Endometrium (tissue), 2 donors: ENCODE measurements around the gene TGOLN2.

Source experiments
- FAIRE-seq: peaks from 2 replicates; lab custom pipeline; 2012; peaks lifted over from hg19 to GRCh38; lab: Jason Lieb, UNC
- donor health status: control.
- donor health status: control.

Gene TGOLN2

DNA sequence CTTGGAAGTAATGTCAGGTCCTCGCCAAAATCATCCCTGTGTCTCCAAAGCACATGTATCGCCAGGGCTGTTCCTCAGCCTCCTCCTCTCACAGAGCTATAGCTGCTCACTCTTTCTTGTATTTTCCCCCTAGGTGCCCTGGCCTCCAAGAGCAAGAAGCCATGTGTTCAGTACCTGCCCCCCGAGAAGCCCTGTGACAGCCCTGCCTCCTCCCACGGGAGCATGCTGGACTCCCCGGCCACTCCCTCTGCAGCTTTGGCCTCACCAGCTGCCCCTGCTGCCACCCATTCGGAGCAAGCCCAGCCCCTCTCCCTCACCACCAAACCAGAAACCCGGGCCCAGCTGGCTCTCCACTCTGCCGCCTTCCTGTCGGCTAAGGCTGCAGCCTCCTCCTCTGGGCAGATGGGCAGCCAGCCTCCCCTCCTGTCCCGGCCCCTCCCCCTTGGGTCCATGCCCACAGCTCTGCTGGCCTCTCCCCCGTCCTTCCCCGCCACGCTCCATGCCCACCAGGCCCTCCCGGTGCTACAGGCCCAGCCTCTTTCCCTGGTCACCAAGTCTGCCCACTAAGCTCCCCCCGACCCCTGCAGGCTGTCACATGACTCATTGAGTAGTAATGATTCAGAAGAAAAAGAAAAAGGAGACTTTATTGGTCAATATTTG is 18.8 kb downstream of the TGOLN2 start:
- no peak for FAIRE-seq

DNA sequence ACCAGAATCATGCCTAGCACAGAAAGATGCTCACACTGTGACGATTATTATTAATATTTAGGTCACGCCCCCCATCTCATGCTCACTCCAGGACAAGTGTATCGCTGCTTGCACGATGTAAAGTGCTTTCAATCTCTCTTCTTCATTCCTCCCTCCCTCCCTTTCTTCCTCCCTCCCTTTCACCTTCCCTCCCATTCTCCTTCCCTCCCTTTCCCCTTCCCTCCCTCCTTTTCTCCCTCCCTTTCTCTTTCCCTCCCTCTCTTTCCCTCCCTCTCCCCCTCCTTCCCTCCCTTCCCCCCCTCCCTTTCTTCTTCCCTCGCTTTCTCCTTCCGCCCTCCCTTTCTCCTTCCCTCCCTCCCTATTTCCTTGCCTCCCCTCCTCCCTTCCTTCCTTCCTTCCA is 19.6 kb downstream of the TGOLN2 start:
- no peak for FAIRE-seq

DNA sequence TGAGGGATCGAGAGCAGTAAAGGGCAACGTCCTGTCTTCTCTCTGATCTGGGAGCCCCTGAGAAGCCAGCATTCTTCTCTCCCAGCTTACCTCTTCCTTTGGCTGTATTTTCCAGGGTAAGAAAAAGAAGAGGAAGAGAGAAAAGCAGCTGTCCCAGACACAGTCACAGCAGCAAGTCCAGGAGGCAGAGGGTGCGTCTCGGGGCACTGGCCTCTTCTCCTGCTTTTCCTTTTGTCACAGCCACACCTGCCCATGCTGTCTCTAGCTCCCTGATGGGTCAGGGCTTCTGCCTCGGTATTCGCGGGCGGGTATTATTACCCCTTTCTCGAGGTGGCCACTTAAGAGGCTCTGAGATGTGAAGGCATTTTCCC is 20.3 kb downstream of the TGOLN2 start:
- FAIRE-seq: no peak

DNA sequence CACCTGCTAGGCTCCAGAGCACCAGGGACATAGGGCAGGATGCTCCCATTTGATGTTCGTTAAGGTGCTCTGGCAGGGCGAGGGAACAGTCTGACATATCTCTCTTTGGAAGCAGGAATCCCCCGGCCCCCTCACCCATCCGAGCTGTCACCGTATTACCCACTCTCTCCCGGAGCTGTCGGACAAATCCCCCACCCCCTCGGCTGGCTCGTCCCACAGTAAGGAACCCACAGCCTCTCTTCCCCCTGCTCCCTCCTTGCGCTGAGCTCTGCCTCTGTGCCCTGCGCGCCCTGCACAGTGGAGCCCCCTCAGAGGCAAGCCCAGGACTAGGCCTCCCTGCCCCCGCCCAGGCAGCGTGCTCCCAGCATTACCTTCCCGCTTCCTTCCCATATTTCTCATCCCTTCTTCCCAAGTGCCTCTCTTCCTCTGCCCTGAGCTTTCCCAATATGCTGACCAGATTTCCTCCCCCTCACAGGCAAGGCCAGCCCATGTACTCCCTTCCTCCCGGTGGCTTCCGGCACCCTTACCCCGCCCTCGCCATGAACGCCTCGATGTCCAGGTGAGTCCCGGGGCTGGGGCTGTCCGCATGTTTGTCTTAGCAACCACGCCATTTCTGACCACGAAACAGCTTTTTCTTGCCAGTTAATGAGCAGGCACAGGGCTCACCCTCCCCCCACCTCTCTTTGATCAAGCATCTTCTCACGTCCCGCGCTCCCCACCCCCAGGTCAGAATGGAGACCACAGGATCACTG is 23.8 kb downstream of the TGOLN2 start:
- no peak for FAIRE-seq

DNA sequence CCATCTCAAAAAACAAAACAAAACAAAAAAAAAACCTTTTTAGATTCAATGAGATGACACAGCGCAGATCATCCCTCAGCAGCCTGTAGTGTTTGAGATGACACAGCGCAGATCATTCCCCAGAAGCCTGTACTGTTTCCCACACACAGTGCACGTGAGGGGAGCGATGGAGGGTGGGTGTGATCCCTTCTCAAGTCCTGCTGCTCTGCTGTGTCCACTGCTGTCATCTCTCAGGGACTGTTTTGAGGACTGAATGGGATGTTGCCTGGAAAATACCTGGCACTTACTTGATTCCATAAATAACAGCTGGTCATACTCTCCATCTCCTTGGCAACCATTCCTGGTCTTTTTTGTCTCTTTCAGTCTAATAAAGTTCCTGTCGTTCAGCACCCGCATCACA is 25.7 kb downstream of the TGOLN2 start:
- FAIRE-seq: no peak

DNA sequence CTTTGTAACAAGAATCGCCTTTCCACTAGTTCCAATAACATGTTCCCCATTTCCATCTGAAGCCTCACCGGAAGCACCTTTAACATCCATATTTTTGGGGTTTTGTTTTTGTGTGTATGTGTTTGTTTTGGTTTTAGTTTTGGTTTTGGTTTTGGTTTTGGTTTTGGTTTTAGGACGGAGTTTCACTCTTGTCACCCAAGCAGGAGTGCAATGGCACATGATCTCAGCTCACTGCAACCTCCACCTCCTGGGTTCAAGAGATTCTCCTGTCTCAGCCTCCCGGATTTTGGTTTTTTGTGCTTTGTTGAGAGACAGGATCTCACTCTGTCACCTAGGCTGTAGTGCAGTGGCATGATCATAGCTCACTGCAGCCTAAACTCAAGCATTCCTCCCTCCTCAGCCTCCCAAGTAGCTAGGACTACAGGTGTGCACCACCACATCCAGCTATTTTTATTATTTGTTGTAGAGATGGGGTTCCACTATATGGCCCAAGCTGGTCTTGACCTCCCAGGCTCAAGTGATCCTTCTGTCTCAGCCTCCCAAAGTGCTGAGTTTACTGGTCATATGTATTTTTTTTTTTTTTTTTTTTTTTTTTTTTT is 36.3 kb downstream of the TGOLN2 start:
- no peak for FAIRE-seq

DNA sequence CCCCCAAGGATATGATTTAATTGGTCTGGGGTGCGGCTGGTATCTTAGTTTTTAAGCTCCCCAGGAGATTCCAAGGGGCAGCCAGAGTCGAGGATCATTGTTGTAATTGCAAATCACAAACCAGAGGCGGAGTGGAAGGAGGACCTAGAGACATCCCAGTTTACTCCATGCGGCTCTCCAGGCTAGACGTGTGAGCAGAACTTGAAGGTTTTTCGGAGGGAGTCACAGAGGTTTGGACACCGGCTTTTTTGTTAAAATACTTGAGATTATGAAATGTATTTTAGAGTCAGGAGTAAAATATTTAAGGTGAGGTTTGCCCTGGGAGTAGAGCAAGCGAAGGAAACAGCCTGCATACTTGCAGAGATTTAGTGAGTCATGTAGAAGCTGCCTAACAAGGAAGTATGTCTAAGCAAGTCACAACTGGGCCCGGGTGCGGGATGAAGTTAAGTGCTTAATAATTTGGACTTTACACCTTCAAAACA is 39.5 kb downstream of the TGOLN2 start:
- FAIRE-seq: no peak

DNA sequence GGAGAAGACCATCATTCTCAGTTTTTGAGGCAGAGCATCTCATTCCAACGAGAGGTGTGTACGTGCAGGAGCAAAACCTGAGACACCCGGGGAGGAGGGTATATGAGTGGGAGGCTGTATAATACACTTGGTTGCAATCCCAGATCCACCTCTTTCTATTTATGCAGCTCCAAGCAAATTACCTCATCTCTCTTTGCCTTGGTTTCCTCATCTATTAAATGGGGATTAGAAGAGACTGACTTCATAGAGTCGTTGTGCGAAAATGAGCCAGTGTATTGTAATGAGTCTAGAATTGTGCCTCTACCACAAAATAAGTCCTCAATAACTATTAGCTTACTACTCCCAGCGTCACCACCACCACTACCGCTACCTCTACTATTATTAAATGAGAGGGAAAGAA is 40.1 kb downstream of the TGOLN2 start:
- FAIRE-seq: no peak

DNA sequence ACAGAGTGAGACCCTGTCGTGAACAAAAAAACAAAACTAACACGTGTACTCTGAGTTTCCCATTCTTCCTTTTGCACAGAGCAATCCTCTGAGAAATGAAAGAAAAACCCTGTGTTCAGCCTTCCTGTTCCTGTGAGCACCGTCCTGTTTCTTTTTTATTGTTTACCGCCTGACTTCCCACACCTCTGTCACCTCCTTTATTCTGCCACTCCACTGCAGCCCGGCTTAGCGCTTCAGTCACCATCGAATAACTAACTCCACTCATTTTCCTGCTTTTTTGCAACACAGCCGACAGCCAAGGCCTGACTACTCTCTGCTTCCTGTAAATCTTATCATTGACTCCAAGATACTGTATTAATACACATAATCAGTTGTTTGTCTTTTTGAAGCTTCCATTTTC is 40.9 kb downstream of the TGOLN2 start:
- FAIRE-seq: no peak

DNA sequence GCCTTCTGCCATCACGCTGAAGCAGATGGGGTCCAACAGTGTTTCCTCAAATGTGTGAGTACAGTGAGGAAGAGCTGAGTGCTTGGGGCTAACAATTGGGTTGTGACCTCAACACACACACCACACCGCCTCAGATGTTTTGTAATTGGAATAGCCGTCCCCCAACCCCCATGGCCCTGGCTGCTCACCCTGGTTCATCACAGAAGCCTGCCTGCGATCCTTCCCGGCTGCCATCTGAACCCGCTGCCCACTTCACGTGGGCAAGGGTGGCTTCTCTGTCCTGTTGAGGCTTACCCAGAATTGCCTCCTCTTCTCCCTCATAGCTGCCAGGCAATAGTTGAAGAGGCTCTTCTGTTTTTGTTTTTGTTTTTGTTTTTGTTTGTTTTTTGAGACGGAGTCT is 44.1 kb downstream of the TGOLN2 start:
- no peak for FAIRE-seq

DNA sequence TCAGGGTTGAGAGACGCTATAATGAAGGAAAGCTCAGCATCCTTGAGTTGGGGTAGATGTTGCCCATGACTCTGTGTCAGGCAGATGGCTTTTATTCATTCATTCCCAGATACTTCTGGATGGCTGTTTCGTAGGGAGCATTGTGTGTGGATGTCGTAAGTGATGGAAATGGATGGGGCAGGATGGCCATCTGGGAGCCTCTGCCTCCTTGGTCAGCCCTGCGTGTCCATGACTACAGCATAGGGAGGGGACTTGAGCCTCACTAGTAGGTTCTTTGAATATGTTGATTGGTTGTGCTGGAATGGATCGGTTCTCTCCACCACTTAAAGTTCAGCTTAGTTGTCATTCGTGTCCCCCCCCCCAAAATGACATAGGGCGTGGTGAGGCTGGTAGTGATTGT is 44.9 kb downstream of the TGOLN2 start:
- FAIRE-seq: no peak

DNA sequence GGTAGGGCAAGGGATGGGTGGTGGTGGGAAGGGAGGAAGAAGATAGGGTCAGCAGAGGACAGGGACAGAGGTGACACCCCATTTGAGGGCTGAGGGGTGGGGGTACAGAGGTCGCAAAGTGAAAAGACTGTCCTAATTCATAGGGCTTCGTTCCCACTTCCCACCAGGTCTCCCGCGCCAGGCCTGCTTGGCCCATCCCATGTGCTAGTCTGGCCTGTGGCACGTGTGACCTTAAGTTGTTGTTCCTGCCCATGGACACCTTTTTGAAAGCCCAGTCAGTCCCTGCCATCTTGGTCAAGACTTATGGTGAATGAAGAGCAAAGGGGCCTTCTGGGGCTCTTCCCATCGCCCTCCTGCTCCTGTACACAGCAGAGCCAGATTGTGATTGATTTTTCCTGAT is 46.2 kb downstream of the TGOLN2 start:
- no peak for FAIRE-seq

DNA sequence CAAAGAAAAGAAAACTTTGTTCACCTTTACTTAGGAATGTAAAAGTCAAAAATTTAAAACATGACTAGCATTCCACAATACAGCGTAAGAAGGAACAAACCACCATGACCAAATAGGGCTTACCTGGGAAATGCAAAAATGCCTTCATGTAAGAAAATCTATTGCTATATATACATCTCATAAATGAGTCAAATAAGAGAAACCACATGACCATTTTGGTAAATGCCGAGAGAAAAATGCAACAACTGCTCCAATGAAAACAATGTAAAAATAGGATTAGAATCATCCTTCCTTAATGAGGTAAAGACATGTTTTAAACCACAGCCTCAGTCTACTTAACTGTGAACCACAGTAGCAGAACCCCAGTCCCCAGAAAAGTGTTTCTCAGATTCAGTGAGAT is 49.4 kb downstream of the TGOLN2 start:
- peak; percentile 12 for FAIRE-seq

DNA sequence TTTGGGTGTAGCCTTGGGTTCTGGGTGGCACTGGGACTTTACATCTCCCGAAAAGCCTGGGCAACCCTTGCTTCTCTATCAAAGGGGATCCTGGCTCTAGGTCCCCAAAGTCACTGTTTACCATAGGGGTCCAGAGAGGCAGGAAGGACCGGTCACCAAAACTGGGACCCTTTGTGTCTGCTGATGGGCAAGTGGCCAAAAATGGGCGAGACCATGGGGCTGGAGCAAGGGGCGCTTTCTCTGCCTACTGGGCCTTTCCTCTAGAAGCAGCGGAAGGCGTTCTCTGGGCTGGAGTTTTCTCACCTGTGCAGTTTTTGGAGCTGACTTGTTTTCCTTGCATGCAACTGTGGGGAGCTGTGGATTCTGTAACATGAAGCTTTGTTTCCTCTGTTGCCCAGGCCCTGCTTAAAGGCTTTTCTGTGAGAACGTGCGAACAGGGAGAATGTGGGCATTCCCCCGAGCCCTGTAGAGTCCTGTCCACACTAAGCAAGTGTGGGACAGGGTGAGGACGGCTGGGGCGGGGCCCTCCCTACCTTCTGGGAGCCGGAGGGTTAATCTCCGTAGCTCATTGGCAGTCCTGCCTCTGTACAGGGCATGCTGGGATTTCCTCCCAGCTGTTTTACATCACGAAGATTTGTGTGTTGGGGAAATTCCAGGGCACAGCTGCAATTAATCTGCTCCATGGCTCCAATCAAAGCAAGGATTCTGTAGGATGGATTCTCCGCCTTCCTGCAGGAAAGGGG is 50.2 kb downstream of the TGOLN2 start:
- peak; percentile 31 for FAIRE-seq

DNA sequence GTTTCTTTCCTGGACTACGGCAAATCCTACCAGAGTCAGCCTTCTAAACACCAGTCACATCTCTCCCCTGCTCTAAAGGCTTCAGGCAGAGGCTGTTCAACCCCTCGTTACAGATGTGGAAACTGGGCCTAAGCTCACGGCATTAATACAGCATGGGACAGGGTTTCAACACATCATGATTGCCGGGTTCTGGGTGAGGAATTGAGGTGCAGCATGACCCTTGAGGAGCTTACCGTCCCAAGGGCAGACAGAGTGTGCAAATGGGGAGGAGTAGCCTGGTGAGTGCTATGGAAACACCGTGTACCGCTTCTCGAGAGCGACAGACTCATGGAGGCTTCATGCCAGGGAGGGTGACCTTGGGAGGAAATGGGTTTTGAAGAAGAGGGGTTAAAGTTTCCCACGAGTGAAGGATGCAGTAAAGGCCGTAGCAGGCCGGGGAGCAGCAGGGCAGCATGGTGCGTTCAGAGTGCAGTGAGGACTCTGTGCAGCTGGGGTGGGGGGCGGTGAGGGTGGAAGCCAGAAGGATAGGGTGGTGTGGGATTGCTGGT is 51.1 kb downstream of the TGOLN2 start:
- no peak for FAIRE-seq

DNA sequence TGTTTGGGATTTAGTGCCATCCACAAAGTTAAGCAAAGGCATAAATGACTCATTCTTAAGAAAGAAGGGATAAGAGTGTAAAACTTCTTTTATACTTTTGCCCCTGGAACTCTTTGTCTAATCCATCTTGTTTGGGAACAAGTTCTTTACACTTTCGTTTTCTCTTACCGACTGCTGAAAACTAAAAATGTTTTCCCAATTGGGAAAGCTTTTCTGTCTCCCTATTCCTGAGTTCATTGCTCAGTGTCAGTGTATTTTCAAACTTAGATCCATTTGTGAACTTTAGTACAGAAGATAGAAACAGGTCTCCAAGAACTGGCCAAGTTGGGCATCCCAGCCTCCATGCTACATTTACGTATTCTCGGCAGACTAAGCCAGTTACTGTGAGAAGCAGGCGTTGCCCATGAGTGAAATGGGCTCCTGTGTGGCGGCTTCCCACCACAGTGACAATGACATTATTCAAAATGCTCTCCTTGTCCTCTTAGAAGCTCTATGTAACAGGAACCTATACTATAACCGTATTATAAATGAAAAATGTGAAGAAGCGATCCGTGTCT is 51.7 kb downstream of the TGOLN2 start:
- no peak for FAIRE-seq

DNA sequence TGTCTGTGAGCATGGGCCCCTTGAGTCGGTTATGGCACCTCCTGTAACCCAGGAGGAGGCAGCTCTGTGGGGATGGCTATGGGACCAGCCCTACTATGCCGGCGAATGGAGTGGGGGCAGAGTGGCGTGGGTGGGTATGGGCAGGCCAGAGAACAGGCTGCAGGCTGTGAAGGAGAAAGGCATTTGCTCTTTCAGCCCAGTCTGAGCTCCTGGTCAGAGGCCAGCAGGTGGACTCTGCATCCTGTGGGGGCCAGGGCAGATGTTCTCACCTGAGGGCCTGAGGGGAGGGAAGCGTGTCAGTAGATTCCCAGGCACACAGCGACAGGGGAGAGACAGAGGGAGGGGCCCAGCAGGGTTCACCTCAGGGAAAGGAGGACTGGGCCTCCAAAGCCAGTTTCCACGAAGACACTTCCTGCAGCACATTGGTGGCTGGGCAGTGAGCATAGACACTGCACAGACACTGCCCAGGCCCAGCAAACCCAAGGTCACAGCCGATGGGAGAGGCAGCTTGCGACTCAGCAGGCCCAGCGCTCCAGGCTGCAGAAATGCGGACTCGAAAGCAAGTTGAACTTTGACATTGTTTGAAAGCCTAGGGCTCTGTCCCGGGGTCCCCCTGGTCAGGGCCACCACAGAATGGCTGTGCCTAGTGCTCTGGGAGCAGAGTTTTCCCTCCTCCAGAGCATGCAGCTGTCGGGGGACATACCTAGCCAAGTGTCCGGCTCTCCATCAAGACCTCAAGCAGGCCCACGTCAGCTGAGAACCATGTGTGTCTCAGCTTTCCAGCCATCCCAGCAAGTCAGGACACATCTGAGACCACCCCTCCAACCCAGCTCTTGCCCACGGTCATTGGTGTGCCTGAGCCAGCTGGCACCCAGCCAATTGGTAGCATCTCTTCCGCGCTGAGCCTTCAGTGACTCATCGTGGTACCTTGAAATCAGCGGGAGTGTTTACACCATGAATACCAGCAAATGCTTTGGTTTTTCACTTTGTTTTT is 53.8 kb downstream of the TGOLN2 start:
- FAIRE-seq: no peak

DNA sequence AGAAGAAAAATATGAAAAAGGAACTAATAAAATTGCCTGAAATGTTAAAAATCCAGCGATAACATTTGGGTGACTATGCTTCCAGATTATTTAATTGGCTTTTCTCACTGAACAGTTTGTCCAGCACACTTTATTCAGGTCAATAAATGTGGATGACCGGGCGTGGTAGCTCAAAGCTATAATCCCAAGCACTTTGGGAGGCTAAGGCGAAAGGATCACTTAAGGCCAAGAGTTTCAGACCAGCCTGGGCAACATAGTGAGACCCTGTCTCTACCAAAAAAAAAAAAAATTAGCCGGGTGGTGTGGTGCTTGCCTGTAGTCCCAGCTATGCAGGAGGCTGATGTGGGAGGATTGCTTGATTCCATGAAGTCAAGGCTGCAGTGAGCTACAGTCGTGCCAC is 55.4 kb downstream of the TGOLN2 start:
- FAIRE-seq: no peak

DNA sequence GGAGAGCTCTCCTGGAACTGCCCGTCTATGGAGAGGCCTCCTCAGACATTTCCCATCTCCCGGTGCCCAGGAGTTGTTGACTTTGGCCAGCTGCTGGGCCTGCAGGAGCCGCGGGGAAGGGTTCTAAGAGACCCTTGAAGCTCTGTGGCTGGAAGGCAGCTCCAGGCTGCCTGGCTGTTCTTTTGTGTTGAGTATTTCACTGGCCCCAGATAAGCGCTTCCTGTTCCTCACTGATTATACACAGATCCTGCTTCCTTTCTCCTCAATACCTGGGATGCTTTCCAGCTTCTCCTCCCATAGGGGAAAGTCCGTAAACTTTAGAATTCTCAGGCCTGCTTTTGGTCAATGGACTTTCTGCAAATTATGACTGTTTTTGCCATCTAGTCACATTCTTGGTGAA is 57.8 kb downstream of the TGOLN2 start:
- FAIRE-seq: no peak
